Measurements from ENCODE around the gene CLDN22. TPM values are rescaled to one million over a fixed set of nuclear protein-coding genes. Genes with fewer than 3 reads are reported as not detected.

The CLDN22 gene
- total RNA-seq, 4 donors from 2014 or later, result 0.85 TPM; not detected in 3

- Histone ChIP-seq H3K27me3 (no peaks in the 10 kb centered on the region), H3K9me3 (no peaks in the 10 kb centered on the region), H3K27ac (no peak overlapping the region), H3K4me3 (no peak overlapping the region), H3K4me1 (no peaks in the 10 kb centered on the region), H3K36me3 (peaks cover 0 to 72% (median 0%) of the 10 kb centered on the region in 3 donors)
- intact Hi-C loops (cut with DNase I), result no loop called here
- 85 to 86% methylated on average over 5 of the region's 5 CpGs for WGBS, 2 donors
- no peak for DNase-seq
- TF ChIP-seq POLR2A (IDR thresholded peaks at IDR 0.05) (no peak), CTCF (IDR thresholded peaks at IDR 0.05) (no peak)
Measured at GRCh38 chr4:183289688-183290087, 30.4 kb downstream of the CLDN22 start.

- no peak for DNase-seq
- TF ChIP-seq CTCF (IDR thresholded peaks at IDR 0.05) (peak in 1 of 6 experiments; percentile 23), POLR2A (IDR thresholded peaks at IDR 0.05) (no peak)
- WGBS, 2 donors, result 67% methylated on average over 1 of the region's 2 CpGs; no CpG with 5 or more reads in 1 of the 2 donors
- Histone ChIP-seq H3K9me3 (no peaks in the 10 kb centered on the region), H3K27ac (no peak overlapping the region), H3K36me3 (peaks cover 0 to 73% (median 0%) of the 10 kb centered on the region in 3 donors), H3K4me3 (no peak overlapping the region), H3K4me1 (no peaks in the 10 kb centered on the region), H3K27me3 (no peaks in the 10 kb centered on the region)
- intact Hi-C loops (cut with DNase I), result no loop called here
Measured at GRCh38 chr4:183288955-183289354, 31.1 kb downstream of the CLDN22 start.

DNA sequence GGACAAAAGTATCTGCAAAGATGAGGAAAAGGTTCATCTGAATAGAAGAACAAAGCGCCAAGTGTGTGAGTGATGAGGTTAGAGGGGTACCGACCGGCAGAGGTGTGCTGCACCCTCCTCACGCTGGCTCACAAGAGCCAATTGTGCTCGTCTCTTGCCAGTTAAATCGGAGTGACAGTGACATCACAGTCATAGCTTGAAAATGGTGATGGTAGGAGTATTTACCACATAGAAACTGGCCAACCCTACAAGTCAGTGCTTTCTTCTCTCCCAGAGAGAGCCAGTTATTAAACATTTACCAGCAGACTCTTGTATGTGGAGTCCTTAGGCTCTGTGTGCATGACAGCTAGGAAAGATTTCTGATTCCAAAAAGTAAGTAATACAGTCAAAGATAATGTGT, 32.4 kb downstream of the CLDN22 start:
- H3K36me3 ChIP-seq, result peaks cover 0 to 85% (median 0%) of the 10 kb centered on the region in 3 donors
- intact Hi-C loops (cut with DNase I), result no loop called here
- no peaks in the 10 kb centered on the region for H3K27me3 ChIP-seq
- no peak for TF ChIP-seq POLR2A (IDR thresholded peaks at IDR 0.05)
- no peak for TF ChIP-seq CTCF (IDR thresholded peaks at IDR 0.05)
- H3K4me3 ChIP-seq, result no peak overlapping the region
- H3K9me3 ChIP-seq, result no peaks in the 10 kb centered on the region
- H3K4me1 ChIP-seq, result no peaks in the 10 kb centered on the region
- no peak for DNase-seq
- WGBS, 2 donors, result 92 to 95% methylated on average over 6 of the region's 6 CpGs
- no peak overlapping the region for H3K27ac ChIP-seq

DNA sequence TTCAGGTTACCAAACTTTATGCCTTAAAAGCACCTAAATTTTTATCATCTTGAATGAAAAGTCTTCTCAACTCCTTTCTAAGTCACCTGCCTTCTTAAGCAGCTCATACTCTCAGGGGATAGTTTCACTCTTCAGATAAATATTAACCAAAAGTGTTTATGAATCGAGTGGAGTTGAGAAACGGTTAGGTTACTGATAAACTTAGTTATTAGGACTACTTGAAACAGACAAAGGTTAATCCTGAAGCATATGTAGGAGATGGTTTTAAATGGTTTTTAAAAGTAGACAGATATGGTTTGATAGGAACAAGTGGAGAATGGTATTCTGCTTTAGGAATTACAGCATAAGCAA, 32.8 kb downstream of the CLDN22 start:
- intact Hi-C loops (cut with DNase I), result no loop called here
- Histone ChIP-seq H3K36me3 (peaks cover 0 to 88% (median 0%) of the 10 kb centered on the region in 3 donors), H3K27me3 (no peaks in the 10 kb centered on the region), H3K4me1 (no peaks in the 10 kb centered on the region), H3K4me3 (no peak overlapping the region), H3K27ac (no peak overlapping the region), H3K9me3 (no peaks in the 10 kb centered on the region)
- DNase-seq, result no peak
- no peak for TF ChIP-seq CTCF (IDR thresholded peaks at IDR 0.05)
- TF ChIP-seq POLR2A (IDR thresholded peaks at IDR 0.05), result no peak
- WGBS, 2 donors, result 82 to 95% methylated on average over 2 of the region's 2 CpGs

DNA sequence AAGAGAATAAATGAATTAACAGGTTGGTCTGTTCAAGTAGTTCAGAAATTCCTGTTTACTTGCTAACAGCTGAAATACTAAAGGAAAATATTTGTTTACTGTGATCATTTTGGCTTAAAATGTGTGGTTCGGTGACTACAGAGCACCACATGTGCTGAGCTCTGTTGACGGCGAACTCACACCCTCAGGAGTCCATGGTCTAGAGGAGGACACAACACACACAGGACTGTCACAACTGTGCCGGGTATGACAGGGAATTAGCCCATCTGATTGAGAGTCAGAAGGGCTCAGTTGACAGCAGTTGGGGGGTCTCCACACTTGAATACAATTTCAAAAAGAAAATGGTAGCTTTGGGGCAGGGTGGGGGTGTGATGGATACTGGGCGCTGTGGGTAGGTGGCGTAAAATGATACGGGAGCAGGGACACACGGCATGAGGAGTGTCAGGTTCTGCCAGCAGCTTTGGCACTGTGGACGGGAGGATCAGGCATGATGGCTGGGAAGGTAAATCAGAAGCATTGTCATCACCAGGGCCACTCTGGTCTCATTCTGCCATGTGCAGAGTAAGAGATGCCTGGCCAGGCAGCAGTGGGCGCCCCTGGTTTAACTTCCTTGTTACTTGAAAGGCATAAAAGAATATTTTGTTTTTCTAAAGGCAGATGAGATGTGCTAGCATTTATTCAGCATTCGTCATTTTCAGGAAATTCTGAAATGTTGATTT, 33.3 kb downstream of the CLDN22 start:
- intact Hi-C loops (cut with DNase I), result no loop called here
- no peak for DNase-seq
- no peaks in the 10 kb centered on the region for H3K4me1 ChIP-seq
- no peaks in the 10 kb centered on the region for H3K27me3 ChIP-seq
- H3K27ac ChIP-seq, result no peak overlapping the region
- H3K36me3 ChIP-seq, result peaks cover 0 to 91% (median 0%) of the 10 kb centered on the region in 3 donors
- no peak for TF ChIP-seq POLR2A (IDR thresholded peaks at IDR 0.05)
- TF ChIP-seq CTCF (IDR thresholded peaks at IDR 0.05), result no peak
- no peak overlapping the region for H3K4me3 ChIP-seq
- WGBS, 2 donors, result 92 to 96% methylated on average over 11 of the region's 11 CpGs
- H3K9me3 ChIP-seq, result no peaks in the 10 kb centered on the region
